Spleen (tissue), 3 donors: Measurements from ENCODE around the gene PAOX.

Experiments
- POLR2A ChIP-seq, 3 donors: fragments of 450-650 bp; IDR thresholded peaks; one replicate each; pipeline ENCODE4 v1.5.1; 2017; ENCODE audit warnings: antibody characterized with exemption in 3 of 3, mild to moderate bottlenecking in 1 of 3
- POLR2AphosphoS5 ChIP-seq, 3 donors: sonication (generic); formaldehyde crosslinking; IDR thresholded peaks; one replicate each; pipeline ENCODE4 v1.5.1; 2017; ENCODE audit warnings: antibody characterized with exemption in 3 of 3

GRCh38 chr10:133377818-133378250 lies 1.2 kb upstream of the PAOX start:
- TF ChIP-seq POLR2A (IDR thresholded peaks at IDR 0.05), result no peak
- TF ChIP-seq POLR2AphosphoS5 (IDR thresholded peaks at IDR 0.05), result no peak
